NCI-H146 treated with DMSO at 0.1 percent for 48 hours (cell line): ENCODE results near the gene SMIM26.
"Not testable (repeated sequence)": the region's sequence is repeated elsewhere in the genome, so short reads cannot be mapped to it uniquely, and the experiment has no call there.

Source experiments
- DNase-seq: peaks from one replicate; lab custom pipeline; 2025; ENCODE audit not compliant: unreplicated experiment; lab: John Stamatoyannopoulos, UW

Gene SMIM26, protein sequence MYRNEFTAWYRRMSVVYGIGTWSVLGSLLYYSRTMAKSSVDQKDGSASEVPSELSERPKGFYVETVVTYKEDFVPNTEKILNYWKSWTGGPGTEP

DNA sequence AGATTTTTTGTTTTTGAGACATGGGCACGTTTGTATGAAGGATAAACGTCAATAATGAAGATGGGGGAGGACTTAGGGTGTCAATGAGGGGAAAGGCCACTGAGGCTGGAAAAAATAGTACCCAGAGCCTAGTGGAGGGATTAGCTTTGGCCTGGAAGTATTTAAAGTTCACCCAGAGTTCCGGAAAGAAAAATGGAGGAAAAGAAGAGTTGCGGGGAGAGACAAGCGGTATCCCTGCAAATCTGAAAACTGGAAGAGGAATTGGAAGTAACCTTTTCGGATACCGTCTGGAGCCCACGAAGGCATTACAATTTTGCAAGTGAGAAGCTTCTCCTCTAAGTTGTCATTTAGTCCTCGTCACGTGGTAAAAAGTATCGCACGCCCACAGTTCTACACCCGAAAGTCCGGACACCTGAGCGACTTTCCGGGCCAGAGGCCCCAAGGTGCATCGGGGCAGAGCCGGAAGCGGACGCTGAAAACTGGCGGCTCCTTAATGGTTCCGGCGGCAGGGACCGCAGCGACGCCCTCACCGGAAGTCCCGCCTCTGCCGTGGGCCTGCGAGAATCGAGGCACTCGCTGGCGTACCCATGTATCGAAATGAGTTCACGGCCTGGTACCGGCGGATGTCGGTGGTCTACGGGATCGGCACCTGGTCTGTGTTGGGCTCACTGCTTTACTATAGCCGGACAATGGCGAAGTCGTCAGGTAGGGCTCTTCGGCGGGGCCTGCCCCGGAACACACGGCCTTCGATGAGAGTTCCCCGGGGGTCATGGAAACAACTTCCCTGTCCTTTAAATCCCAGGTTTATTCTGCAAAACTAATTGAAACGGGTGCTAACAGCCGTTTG lies at the start of gene SMIM26:
Gene SMIM26 (plus strand): TSS at position 541 of the 847 bp plus-strand sequence. CDS start 47 bp downstream, at position 588.
- DNase-seq: peak; percentile 83

DNA sequence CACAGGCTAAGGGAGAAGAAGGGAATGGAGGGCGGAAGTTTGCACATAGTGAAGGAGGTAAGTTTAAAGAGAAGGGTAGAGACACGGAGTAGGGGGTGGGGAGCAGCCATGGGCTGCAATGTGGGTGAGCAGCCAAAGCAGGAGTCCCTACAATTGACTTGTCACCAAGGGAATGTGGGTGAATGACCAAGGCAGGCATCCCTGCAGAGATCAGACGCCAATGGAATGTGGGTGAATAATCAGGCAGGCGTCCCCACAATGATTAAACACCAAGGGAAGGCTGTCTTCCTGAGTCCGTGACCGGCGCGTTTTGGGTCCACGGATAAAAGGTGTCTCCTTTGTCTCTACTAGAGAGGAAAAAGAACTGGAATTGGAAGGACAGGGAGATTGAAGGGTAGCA lies 45.2 kb upstream of the SMIM26 start:
- not testable (repeated sequence) for DNase-seq

DNA sequence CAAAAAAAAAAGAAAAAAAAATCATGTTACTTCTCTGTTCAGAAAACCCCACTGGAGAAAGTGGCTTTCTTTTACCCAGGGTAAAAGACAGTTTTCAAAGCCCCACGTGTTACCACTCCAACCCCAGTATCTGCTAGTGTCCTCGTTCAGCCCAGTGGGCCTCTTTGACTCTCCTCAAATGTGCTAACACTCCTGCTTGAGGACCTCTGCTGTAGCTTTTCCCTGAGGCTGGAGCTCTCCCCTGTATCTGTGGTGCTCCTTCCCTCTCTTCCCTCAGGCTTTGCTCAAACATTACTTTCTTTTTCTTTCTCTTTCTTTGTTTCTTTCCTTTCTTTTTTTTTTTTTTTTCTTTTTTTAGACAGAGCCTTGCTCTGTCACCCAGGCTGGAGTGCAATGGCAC lies 44.2 kb upstream of the SMIM26 start:
- no peak for DNase-seq

DNA sequence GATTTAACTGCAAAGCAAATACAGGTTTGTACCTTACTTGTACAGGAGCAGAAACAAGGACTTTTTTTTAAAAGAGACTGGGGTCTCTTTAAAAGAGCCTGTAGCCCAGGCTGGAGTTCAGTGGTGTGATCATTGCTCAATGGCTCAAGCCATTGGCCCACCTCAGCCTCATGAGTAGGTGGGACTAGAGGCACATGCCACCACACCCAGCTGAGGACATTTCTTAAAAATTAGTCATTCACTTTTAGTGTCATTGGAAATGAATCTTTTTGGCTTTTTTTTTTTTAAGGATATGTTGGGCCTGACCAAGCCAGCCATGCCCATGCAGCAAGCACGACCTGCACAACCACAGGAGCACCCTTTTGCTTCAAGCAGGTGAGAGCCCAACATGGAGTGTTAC lies 42.6 kb upstream of the SMIM26 start:
- DNase-seq: no peak

DNA sequence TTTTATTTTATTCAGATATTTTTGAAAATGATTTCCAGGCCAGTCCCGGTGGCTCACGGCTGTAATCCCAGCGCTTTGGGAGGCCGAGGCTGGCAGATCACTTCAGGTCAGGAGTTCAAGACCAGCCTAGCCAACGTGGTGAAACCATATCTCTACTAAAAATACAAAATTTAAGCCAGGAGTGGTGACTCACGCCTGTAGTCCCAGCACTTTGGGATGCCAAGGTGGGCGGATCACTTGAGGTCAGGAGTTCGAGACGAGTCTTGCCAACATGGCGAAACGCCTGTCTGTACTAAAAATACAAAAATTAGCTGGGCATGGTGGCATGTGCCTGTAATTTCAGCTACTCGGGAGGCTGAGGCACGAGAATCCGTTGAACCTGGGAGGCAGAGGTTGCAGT lies 40.5 kb upstream of the SMIM26 start:
- not testable (repeated sequence) for DNase-seq

DNA sequence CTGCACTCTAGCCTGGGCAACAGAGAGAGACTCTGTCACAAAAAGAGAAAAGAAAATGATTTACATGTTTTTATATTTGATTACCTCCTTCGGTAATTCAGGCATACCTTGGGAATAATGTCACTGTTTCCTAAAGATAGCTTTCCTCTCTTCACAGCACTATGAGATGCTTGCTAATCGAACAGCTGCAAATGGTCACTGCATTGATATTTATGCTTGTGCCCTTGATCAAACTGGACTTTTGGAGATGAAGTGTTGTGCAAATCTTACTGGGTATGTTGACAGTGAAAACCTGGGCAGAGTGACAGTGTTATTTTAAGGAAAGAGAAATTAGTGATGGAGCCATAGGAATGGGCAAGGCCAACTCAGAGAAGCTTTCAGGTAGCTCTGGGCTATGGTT lies 39.9 kb upstream of the SMIM26 start:
- DNase-seq: no peak

DNA sequence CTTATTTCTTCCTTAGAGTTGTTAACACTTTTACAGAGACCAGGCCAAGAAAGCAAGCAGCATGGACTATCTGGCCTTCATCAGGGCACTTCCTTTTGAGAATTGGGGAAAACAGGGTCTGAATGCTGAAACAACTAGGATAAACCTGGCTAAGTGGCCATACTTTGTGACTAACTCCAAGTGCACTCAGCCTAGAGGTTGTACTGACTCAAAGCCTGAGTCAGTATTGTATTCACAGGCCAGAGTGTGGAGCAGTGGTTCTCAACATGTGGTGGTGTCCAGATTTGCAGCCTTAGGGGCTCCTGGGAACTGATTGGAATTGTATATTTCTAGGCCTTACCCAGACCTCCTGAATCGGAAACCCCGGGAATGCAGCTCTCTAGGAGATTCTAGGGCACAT lies 39.4 kb upstream of the SMIM26 start:
- DNase-seq: no peak

DNA sequence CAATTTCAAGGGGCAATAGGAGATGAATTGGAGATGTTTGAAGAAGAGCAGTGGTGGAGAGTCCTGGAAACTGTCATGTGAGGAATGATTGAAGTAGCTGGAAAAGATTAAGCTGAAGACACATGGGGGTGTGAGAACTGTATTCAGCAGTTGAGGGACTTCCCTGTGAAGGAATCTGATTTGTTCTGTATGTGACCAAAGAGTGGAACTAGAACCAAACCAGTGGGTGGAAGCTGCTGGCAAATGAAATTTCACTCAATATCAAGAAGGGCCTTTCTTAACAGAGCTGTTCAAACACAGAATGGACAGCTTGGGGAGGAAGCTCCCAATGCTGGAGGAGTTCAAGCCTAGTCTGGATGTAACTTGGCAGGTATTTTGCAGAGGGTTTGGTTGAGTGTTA lies 38.2 kb upstream of the SMIM26 start:
- DNase-seq: no peak

DNA sequence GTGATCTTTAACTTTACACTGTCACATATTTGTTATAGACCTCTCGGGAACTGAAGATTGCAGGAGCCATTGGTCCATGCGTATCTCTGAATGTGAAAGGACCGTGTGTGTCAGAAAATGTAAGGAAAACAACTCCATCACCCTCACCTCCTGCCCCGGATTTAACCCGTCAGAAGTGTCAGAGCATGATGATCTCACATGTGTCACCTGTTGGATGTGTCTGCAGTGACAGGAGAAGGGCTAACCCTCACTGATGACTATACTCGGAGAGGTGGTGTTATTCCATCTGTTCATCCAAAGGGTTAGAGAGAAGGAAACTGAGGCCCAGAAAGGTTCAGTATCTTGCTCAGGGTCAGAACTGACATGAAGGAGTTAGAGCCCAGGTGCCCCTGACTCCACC lies 34.6 kb upstream of the SMIM26 start:
- no peak for DNase-seq

DNA sequence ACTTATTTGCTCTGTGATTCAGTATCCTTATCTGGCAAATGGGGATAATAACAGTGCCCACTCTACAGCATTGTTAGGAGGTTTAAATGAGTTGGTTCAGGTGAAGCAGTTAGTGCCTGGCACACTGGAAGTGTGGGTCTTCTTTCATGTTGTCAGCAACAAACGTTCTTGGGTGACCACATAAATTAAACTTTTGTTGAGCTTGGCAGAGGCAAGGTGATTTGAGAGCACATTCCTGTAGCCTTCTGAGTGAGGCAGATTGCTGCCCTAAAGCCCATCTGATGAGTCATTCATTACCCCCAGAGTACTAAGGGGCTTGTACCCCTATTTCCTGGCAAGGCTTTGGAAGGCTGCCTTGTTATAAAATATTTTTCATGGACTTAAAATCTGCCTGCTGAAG lies 33.7 kb upstream of the SMIM26 start:
- no peak for DNase-seq

DNA sequence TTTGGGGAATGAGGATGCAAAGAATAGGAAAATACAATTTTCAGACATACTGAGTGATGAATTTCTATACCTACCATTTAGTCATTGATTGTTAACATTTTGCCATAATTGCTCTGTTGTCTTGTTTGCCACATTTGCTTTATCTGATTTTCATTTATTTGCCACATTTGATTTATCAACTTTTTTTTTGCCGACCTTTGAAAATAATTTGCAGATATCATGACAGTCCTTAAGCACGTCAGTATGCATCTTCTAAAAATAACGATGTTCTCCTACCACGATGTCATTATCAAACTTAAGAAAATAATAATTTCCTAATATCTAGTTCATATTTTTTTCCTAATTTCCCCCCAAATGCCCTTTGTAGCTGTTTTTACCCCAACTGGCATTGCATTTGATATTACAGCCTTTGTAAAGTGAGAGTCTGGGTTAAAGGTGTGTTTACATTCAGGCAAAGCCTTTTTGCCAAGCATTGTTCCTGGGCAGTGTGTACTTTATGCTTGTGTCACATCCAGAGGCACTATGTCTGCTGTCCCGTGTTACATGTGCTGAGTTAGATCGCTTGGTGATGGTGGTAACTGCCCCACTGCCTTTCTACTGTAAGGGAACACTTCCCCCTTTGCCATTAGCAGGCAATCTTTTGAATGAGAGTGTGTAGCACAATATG lies 33.1 kb upstream of the SMIM26 start:
- no peak for DNase-seq

DNA sequence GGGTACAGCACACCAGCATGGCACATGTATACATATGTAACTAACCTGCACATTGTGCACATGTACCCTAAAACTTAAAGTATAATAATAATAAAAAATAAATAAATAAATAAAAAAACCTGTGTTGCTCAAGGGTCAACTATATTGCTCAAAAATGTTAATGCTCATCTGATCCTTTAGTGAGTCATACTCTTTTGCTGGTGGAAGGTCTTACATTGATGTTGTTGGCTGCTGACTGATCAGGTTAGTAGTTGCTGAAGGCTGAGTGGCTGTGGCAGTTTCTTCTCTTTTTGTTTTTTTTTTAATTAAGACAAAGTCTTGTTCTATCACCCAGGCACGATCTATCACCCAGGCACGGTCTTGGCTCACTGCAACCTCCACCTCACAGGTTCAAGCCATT lies 29.6 kb upstream of the SMIM26 start:
- no peak for DNase-seq

DNA sequence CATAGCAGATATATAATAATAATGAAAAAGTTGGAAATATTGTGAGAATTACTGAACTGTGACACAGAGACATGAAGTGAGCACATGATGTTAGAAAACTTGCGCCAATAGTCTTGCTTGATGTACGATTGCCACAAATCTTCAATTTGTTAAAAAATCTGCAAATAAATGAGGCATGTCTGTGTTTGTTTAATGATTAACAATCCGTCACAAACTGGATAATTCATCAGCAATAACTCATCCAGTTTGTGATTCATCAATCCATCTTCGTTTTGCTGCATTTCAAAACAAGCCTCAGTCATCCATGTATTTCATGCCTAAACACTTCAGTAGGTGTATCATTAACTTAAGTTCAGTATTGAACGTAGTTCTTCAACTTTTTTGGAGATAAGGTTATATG lies 25.5 kb upstream of the SMIM26 start:
- no peak for DNase-seq

DNA sequence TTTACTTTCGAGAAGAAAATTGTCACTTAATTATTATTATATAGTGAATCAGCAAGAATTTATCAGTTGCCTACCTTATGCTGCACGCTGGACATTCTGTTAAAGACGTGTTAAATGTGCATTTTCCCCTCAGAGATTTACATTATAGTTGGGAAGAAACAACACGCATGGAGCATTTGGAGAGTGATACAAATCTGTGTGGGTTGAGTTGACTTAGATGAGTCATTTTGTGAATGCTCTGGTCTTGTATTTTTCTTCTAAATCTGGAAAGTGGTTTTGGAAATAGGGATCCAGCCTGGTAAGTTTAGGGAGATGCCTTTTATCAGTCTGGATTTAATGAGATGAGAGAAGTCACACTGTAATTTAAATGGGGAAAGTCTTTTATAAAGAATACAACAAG lies 24.0 kb upstream of the SMIM26 start:
- DNase-seq: no peak

DNA sequence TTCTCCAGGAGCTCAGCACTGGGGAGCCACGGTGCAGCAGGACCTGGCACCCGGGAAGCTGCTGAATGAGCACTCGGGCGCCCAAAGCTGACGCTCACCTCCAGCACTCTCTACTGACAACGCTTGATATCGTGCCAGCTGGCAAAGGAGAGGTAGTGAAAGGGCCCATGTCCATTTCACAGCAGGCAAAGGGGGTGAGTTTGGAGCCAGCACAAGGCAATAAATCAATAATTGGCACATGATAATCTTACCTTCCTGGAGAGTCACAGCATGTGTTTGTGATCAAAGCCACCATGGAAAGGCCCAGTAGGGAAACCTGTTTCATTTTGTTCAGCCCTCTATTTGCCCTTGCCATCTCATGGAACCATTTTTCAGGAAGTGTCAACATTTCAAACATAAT lies 23.3 kb upstream of the SMIM26 start:
- DNase-seq: peak; percentile 99

DNA sequence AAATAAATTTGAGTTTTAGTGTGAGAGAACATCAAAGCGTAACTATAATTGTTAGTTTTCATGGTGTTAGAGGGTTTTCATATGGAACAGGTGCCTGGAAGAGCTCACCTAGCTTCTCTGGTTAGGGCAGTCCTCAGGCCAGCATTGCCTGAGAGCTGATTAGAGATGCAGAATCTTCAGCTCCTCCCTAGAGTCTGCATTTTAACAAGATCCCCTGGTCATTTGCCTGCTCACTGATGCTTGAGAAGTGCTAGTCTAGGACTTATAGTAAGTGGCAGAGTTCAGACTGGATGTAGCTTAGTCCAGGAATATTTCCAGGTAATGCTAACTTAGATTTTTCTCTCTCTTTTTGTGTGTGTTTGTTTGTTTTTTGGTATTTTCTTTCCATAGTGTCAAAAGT lies 21.7 kb upstream of the SMIM26 start:
- DNase-seq: no peak

DNA sequence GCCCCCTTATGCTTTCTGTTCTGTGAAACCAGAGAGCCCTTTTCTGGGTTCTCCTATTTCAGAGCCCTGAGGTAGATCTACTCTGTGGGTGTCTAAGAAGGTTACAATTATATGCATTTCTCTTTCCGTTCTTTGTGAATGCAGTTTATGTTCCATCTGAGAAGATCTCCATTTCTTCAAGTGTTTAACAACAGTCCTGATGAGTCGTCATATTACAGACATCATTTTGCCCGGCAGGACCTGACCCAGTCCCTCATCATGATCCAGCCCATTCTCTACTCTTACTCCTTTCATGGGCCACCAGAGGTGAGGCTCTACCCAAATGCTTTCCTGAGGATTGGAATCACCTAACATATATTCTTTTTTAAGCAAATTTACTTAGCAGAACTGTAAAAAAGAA lies 18.8 kb upstream of the SMIM26 start:
- DNase-seq: no peak

DNA sequence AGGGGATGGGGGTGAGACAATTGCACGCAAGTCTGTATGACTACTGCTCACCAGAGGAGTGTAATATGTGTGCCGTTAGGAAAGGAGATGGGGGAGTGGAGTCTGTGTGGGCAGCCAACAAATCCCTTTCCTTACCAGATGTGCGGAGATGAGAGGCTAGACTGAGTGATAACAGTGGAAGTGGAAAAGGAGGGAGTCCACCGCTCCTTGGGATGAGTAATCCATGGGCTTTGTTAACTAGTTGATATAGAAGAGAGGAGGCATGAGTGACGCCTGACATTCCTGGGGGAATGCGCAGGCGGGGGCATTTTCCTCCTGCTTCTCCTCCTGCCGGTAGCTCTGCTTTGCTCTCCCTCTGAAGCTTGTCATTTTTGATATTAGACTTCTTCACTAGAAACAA lies 13.5 kb upstream of the SMIM26 start:
- no peak for DNase-seq

DNA sequence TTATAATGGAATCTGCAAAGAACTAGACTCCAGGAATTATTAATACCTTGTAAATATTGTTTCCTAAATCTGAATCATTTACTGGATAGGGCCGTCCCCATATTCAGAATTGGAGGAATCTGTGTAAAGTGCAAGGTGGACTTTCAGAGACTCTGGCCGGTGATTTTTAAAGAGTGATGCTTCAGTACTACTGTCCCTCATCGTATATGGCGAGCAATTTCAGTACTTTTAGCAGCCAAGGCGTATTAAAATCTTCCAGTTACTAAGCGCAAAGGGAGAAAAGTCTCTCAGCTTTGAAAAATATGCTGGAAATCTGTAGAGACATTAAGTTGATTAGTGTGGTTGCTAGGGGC lies 483 bp downstream of the SMIM26 start:
- no peak for DNase-seq

DNA sequence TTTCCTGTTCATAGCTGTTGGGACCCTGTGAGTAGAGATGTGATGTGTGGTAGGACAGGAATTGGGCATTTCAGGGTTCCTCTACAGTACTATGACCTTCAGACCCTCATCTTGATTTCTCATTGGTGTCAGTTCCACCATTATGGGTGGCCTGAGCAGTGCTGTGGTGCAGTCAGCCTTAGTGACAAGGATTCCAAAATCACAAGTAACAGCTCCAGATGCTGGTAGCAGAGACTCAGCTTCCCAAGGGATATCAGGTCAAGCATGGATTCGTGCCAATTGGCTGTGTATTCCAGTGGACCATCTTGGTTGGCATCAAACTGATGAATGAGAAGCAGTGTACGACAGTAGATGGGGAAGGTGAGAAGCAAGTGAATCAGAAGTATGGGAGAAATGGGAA lies 3.8 kb downstream of the SMIM26 start:
- DNase-seq: no peak

DNA sequence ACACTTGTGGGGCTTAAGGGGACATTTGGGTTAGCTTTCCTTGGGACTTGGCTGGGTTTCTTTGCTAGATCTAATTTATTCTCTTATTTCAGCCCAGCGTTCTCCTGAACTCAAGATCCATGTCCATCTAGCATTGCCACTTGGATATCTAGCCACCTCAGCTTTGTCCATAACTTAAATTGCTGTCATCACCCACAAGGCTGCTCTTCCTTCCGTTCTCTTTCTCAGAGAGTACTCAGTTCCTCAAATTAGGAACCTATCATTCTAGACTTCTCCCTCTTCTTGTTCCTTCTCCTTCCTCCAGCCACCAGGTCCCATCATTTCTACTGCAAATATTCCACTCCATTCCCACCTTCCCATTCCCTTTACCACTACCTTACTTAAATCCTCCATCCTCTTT lies 4.3 kb downstream of the SMIM26 start:
- no peak for DNase-seq

DNA sequence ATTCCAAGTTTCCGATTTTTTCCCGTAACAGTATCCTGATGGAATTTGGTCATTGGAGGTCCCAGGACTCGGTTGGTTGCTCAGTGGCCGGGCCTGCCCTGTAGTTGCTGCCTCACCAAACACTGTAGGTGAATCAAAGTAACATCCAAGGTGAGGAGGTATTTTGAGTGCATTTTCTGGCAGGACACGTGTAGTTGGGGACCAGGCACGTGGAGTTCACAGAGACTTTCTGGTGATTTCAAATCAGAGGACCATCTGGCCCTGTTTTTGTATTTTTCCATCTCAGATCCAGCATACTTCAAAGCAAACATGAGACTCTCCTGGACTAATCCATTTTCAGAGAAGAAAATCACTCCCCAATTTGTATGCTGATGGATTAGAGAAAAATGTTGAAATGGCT lies 10.7 kb downstream of the SMIM26 start:
- no peak for DNase-seq

DNA sequence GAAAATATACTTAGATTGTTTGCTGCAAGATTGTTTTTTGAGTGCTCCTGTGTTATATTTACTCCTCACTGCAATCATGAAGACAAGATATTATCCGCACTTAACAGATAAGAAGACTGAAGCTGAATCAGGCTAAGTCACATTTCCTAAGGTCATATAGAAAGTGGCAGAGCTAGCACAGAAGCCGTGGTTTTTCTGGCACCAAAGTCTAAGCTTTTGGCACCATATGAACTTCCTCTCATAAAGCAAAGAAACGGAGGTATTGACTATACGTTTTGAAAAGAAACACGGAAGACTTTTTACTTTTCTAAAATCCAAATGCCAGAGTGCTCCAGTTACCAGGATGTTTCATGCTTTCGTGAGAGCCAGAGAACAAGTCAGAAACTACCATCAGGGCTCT lies 11.3 kb downstream of the SMIM26 start:
- DNase-seq: no peak
